Urinary bladder (tissue), 4 donors: Measurements from ENCODE around the gene STIP1. TPM values are rescaled to one million over a fixed set of nuclear protein-coding genes. Genes with fewer than 3 reads are reported as not detected.

Experiments used
- DNase-seq: peaks from one replicate; pipeline ENCODE4 v3.0.0-alpha.2; 2015; ENCODE audit errors: extremely low spot score
- H3K27ac ChIP-seq: one replicate; pipeline ENCODE4 v1.5.1; 2013; ENCODE audit warnings: low read depth, mild to moderate bottlenecking, moderate library complexity
- H3K36me3 ChIP-seq: one replicate; pipeline ENCODE4 v1.6.1; 2013; ENCODE audit warnings: mild to moderate bottlenecking, moderate library complexity; ENCODE audit not compliant: insufficient read depth
- H3K4me1 ChIP-seq: one replicate; pipeline ENCODE4 v1.6.1; 2013; ENCODE audit warnings: mild to moderate bottlenecking, moderate library complexity; ENCODE audit not compliant: insufficient read depth
- H3K4me3 ChIP-seq: one replicate; pipeline ENCODE4 v1.5.1; 2013; ENCODE audit warnings: low read depth, low read length
- WGBS: extraction: QIAGEN DNeasy Blood & Tissue Kit; methylation state at CpG from one replicate; pipeline ENCODE4 v1.1.7; 2013; 5-methylcytosine and 5-hydroxymethylcytosine counted together
- polyA plus RNA-seq: library from polyadenylated mRNA; stranded (reverse); fragments of 200-250 nt; gene quantifications from one replicate; pipeline ENCODE4 v1.2.3, GENCODE V29; 2013
- total RNA-seq: library from RNA; depleted of rRNA; stranded (reverse); fragments of >200 nt; gene quantifications from one replicate; pipeline ENCODE4 v1.2.3, GENCODE V29; 2014
- donor health status: healthy with polysubstance abuse.
- donor health status: healthy.

STIP1 gene
- total and polyA plus RNA-seq, 2 donors: 42.7 to 84.0 TPM

DNA sequence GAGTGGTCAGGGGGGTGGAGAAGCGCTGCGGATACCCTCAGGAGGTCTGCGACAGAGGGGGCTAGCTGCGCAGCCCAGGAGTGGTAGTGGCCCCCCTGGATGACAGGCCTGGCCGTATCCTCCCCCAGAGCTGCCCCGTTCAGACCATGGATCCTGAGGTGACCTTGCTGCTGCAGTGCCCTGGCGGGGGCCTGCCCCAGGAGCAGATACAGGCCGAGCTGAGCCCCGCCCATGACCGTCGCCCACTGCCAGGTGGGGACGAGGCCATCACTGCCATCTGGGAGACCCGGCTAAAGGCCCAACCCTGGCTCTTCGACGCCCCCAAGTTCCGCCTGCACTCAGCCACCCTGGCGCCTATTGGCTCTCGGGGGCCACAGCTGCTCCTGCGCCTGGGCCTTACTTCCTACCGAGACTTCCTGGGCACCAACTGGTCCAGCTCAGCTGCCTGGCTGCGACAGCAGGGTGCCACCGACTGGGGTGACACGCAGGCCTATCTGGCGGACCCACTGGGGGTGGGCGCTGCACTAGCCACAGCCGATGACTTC, 40.6 kb downstream of the STIP1 start:
- H3K4me1 ChIP-seq: no peaks in the 10 kb centered on the region
- peak overlapping the region; percentile 48 for H3K27ac ChIP-seq
- WGBS: 12% methylated on average over 26 of the region's 26 CpGs
- H3K36me3 ChIP-seq: no peaks in the 10 kb centered on the region
- H3K4me3 ChIP-seq: peak overlapping the region; percentile 62
- DNase-seq: no peak

DNA sequence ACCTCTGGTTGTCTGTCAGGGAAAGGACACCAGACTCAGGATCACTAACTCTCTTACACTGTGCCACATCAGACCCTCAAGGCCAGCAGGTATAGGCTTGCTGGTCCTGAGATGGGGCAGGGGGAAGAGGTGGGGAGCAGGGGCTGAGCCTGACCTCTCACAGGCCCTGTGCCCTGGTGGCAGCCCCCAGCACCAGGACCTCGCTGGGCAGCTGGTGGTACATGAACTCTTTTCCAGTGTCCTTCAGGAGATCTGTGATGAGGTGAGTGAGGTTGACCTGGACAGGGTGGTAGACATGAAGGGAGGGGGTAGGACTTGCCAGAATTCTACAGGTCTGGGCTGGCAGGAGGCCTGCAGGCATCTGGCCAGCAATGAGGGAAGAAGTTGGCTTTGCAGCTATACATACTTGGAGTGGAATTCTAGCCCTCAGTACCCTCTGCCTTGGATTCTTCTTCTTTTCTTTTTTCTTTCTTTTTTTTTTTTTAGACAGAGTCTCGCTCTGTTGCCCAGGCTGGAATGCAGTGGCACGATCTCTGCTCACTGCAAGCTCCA, 41.5 kb downstream of the STIP1 start:
- Histone ChIP-seq H3K4me1 (no peaks in the 10 kb centered on the region), H3K36me3 (no peaks in the 10 kb centered on the region), H3K4me3 (peak overlapping the region; percentile 62), H3K27ac (no peak overlapping the region)
- WGBS: 63% methylated on average over 3 of the region's 3 CpGs
- no peak for DNase-seq

DNA sequence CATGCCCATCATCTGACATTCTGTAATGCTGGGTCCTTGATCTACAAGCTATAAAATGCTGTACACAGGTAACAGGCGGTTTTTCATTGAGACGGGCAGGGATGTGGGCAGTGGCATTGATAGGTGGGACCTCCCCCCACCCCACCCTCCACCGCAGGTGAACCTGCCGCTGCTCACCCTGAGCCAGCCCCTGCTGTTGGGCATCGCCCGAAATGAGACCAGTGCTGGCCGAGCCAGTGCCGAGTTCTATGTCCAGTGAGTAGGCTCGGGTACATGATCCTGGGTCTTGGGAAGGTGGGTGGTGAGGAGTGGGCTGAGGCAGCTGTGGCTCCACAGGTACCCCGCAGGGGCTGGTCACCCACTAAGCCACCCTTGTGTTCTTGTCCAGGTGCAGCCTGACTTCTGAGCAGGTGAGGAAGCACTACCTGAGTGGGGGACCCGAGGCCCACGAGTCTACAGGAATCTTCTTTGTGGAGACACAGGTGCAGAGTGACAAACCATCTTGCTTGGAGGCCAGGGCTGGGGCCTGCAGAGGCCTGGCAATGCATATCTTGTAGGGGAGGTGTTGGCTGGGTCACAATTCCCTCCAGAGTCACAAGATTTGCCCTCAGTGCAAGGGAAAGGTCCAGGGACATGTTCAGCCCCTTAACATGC, 43.2 kb downstream of the STIP1 start:
- DNase-seq: no peak
- WGBS: 92% methylated on average over 12 of the region's 12 CpGs
- H3K36me3 ChIP-seq: no peaks in the 10 kb centered on the region
- H3K4me3 ChIP-seq: no peak overlapping the region
- H3K27ac ChIP-seq: no peak overlapping the region
- no peaks in the 10 kb centered on the region for H3K4me1 ChIP-seq

DNA sequence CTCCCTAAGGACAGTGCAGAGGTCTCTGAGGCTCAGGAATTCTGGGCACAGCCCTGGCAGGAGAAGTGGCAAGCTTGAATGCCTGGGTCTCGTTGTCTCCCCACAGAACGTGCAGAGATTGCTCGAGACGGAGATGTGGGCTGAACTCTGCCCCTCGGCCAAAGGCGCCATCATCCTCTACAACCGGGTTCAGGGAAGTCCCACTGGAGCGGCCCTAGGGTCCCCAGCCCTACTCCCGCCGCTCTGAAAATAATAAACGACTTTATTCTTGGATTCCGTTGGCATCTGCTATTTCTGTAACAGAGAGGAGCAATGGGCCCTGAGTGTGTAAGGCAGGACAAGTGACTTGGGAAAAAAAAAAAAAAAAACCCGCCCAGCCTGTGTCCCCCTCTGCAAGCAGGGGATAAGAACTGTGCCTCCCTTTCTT, 43.8 kb downstream of the STIP1 start:
- H3K4me3 ChIP-seq: peak overlapping the region; percentile 63
- no peak for DNase-seq
- 29% methylated on average over 13 of the region's 13 CpGs for WGBS
- H3K36me3 ChIP-seq: no peaks in the 10 kb centered on the region
- peak overlapping the region; percentile 91 for H3K27ac ChIP-seq
- H3K4me1 ChIP-seq: no peaks in the 10 kb centered on the region

DNA sequence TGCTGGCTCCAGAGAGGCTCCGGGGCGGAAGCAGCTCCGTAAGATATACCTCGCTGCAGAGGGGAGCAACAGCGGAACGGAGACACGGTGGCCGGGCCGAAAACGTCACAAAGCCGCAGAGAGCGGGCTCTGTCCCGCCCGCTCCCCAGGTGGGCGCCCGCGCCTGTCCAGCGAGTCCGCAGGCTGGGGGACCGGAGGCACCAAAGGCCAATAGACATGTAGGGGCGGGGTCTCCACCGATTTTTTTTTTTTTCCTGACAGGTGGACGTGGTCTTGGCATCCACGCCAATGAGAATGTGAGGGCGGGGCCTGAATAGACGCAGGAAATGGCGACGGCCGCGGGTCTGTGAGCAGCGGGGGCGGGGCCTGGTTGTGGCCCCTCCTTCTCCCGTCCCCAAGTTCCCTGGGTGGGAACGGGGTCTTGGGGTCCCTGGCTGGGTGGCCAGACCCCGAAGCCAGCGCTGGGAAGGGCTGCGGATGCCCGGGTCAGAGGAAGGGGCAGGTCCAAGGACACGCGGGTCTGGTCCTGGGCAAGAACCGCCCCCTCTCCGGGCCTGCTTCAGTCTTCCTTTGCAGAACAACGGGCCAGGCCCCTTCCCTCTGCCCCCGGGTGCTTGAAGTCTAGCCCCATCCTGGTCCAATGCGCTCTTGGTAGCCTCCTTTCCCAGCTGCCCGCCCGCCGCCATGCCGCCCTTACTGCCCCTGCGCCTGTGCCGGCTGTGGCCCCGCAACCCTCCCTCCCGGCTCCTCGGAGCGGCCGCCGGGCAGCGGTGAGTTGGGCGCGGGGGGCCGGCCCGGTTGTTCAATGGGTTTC, 44.4 kb downstream of the STIP1 start, which contains the start of gene DNAJC4:
Gene DNAJC4, plus strand, starts transcription at position 378 of the 814 bp plus-strand sequence. Its CDS starts 307 bp downstream, at position 685.
- peak; percentile 91 for DNase-seq
- peak within 1 kb of the TSS; percentile 91 for H3K27ac ChIP-seq
- peak within 1 kb of the TSS; percentile 63 for H3K4me3 ChIP-seq
- WGBS: under 1% methylated on average over 62 of the region's 62 CpGs
- H3K36me3 ChIP-seq: no peaks in the 10 kb centered on the region
- H3K4me1 ChIP-seq: no peaks in the 10 kb centered on the region

DNA sequence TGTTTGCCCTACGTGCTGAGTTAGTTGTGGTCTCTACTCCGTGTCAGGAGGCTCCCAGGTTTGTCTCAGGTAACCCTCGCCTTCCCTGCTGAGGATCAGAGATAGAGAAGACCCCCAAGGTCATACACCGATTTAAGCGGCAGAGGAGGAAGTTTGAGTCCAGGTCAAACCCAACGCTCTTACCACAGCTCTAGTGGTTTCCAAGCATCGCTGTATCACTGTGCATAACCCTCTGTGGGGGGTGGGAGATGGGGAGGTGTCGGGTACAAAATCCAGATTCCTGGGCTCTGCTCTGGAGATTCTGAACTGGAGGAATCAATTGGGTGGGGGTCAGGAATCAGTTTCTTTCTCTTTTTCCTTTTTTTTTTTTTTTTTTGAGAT, 45.0 kb downstream of the STIP1 start:
- H3K4me1 ChIP-seq: no peaks in the 10 kb centered on the region
- DNase-seq: no peak
- 11% methylated on average over 8 of the region's 8 CpGs for WGBS

DNA sequence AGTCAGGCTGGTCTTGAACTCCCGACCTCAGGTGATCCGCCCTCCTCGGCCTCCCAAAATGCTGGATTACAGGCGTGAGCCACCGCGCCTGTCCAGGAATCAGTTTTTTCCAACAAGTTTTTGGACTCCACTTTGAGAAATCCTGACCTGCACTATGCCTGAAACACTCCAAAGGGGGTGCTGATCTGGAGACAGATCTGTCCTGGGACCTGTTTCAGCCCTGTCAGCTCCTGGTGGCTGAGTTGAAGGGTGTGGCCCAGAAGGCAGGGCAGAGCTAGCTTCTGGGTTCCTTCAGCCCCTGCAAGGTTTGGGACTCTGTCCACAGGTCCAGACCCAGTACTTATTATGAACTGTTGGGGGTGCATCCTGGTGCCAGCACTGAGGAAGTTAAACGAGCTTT, 45.6 kb downstream of the STIP1 start:
- no peak for DNase-seq
- 90% methylated on average over 7 of the region's 7 CpGs for WGBS
- H3K27ac ChIP-seq: no peak overlapping the region
- no peaks in the 10 kb centered on the region for H3K36me3 ChIP-seq
- no peak overlapping the region for H3K4me3 ChIP-seq
- no peaks in the 10 kb centered on the region for H3K4me1 ChIP-seq

More for the DNA sequence above, 45.0 kb downstream of the STIP1 start:
- Histone ChIP-seq H3K4me3 (peak overlapping the region; percentile 63), H3K36me3 (no peaks in the 10 kb centered on the region), H3K27ac (peak overlapping the region; percentile 91)

DNA sequence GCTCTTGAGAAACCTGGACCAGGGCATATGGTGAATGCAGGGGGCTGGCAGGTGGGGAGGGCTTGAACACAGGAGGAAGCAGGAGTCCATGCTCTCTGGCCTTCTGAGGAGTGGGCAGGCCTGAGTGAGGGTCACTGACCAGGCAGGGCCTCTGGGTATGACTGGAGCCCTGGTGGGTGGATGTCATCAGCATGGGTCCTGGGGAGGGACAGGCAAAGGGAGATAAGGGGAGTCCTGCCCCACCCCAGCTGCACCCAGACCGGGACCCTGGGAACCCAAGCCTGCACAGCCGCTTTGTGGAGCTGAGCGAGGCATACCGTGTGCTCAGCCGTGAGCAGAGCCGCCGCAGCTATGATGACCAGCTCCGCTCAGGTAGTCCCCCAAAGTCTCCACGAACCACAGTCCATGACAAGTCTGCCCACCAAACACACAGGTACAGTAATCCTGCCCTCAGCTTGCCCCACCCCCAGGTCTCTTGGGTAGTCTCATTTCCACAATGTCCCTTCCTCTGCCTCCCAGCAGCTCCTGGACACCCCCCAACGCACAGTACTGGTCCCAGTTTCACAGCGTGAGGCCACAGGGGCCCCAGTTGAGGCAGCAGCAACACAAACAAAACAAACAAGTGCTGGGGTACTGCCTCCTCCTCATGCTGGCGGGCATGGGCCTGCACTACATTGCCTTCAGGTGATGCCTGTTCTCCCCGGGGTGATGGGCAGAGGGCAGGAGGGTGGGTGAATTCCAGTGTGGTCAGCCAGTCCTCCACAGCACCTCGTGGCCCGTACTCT, 46.4 kb downstream of the STIP1 start:
- H3K27ac ChIP-seq: no peak overlapping the region

DNA sequence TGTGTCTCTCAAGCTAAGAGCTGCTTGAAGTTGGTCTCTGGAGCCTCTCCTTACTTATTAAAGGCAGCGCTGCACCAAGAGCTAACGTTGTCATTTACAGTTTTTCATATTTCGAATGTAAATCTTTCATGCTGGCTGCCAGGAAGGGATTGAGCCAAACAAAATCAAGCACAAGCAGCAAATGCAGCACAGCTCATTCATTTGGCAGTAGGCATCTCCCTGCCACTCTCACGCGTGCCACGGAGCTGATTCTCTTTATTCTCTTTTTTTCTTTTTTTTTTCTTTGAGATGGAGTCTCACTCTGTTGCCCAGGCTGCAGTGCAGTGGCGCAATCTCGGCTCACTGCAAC, 47.0 kb downstream of the STIP1 start:
- 89% methylated on average over 8 of the region's 8 CpGs for WGBS
- no peak overlapping the region for H3K4me3 ChIP-seq
- H3K27ac ChIP-seq: no peak overlapping the region
- no peak for DNase-seq
- no peaks in the 10 kb centered on the region for H3K4me1 ChIP-seq
- no peaks in the 10 kb centered on the region for H3K36me3 ChIP-seq

More for the DNA sequence above, 46.4 kb downstream of the STIP1 start:
- DNase-seq: no peak
- Histone ChIP-seq H3K4me1 (no peaks in the 10 kb centered on the region), H3K4me3 (no peak overlapping the region), H3K36me3 (no peaks in the 10 kb centered on the region)
- 85% methylated on average over 15 of the region's 15 CpGs for WGBS

DNA sequence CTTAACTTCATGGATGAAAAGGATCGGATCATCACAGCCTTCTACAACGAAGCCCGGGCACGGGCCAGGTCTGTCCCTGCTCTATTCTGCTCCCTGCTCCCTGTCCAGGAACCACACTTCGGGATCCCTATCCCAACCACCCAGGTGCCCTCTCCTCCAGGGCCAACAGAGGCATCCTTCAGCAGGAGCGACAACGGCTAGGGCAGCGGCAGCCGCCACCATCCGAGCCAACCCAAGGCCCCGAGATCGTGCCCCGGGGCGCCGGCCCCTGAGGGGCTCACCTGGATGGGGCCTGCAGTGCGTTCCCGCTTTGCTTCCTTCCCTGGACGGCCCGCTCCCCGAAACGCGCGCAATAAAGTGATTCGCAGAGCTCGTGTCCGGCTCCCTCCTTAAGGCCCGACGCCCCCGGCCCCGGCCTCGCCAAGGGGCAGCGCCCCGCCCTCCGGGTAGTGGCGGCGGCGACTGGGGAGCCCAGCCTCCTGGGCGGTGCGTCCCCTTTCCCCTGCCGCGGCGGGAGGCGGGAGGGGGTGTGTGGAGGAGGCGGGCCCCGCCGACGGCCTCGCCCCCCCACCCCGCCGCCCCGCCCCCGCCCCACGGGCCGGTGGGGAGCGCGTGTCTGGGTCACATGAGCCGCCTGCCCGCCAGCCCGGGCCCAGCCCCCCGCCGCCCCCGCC, 48.1 kb downstream of the STIP1 start, which contains the start of gene VEGFB:
Gene VEGFB, plus strand, starts transcription at position 672 of the 674 bp plus-strand sequence. CDS start 250 bp downstream, outside the sequence.
- WGBS: 2% methylated on average over 56 of the region's 62 CpGs
- H3K36me3 ChIP-seq: no peaks in the 10 kb centered on the region
- peak within 1 kb of the TSS; percentile 86 for H3K4me3 ChIP-seq
- H3K4me1 ChIP-seq: no peaks in the 10 kb centered on the region
- no peak for DNase-seq
- H3K27ac ChIP-seq: peak within 1 kb of the TSS; percentile 69

DNA sequence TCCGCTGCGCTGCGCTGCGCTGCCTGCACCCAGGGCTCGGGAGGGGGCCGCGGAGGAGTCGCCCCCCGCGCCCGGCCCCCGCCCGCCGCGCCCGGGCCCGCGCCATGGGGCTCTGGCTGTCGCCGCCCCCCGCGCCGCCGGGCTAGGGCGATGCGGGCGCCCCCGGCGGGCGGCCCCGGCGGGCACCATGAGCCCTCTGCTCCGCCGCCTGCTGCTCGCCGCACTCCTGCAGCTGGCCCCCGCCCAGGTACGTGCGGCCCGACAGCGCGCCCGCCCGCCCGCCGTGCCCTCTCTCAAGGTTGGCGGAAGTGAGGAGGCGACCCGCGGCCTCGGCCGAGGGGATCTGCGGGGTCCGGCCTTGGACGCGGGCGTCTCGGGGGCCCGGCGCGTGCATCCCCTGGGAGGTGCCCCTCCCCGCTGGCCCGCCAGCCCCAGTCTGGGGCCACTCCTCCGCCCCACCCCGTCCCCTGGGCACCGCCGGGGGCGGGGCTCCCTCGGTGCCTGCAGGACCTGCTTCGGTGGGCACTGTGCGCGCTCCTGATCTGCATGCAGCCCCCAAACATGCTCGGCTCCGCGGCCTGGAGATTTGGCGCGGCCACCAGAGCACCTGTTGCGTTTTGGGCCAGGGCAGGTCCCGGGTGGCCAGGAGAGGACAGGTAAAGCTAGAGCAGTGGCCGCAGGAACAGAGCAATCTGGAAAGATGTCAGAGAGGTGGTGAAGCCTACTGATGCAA, 48.8 kb downstream of the STIP1 start:
- DNase-seq: no peak
- H3K4me1 ChIP-seq: no peaks in the 10 kb centered on the region
- no peaks in the 10 kb centered on the region for H3K36me3 ChIP-seq
- H3K27ac ChIP-seq: peak overlapping the region; percentile 69
- 2% methylated on average over 80 of the region's 80 CpGs for WGBS
- H3K4me3 ChIP-seq: peak overlapping the region; percentile 86

DNA sequence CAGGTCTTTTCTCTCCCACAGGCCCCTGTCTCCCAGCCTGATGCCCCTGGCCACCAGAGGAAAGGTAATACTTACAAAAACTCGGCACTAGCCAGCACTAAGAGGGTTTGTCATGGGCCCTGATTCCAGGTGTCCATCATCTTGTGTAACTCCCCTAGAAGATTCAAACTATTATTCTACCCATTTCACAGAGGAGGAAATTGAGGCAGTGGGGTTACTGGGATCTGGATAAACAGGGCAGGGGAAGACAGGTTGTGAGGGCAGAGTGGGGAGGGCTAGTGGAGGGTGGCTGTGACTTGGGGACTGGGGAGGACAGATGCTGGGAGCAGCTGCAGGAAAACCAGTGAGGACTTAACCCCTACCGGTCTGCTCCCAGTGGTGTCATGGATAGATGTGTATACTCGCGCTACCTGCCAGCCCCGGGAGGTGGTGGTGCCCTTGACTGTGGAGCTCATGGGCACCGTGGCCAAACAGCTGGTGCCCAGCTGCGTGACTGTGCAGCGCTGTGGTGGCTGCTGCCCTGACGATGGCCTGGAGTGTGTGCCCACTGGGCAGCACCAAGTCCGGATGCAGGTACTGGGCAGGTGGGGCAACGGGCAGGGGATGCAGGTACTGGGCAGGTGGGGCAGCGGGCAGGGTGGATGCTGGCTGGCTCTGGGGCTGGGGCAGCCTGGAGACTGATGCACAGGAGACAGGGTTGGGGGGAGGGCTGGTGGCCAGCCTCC, 49.6 kb downstream of the STIP1 start:
- WGBS: 87% methylated on average over 12 of the region's 12 CpGs

More for the DNA sequence above, 49.6 kb downstream of the STIP1 start:
- H3K27ac ChIP-seq: no peak overlapping the region
- no peak for DNase-seq
- no peaks in the 10 kb centered on the region for H3K36me3 ChIP-seq
- no peaks in the 10 kb centered on the region for H3K4me1 ChIP-seq
- H3K4me3 ChIP-seq: peak overlapping the region; percentile 86
